ELF-1 (cell line): ENCODE measurements around the gene PCGF1.

Experiments
- DNase-seq: peaks from one replicate; pipeline ENCODE4 v3.0.0-alpha.2; 2016; ENCODE audit warnings: low read depth, low spot score

PCGF1 gene

DNA sequence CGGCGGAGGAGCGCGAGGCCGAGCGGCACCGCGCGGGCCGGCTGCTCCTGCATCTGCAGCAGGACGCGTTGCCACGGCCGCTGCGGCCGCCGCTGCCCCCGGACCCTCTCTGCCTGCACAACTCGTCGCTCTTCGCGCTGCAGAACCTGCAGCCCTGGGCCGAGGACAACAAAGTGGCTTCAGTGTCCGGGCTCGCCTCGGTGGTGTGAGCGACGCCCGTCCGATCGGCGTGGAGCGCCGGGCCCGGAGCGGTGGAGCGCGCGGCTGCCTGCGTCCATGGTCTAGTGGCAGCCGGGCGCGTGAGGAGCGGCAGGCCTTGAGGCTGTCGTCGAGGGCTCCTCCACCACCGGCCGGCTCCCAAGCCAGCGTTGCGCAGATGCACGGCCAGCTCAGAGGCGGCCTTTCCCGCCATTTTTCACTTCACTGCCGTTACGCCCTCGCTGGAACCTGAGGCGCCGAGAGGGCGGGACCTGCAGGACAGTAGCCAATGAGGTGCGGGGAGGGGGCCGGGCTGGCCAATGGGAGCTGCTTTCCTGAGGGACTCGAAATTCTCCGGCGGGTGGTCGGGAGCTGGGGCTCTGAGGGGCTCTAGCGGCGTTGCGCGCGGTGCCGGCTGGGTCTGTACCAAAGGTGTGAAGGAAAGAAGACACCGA lies 8.6 kb upstream of the PCGF1 start:
- peak; percentile 85 for DNase-seq

DNA sequence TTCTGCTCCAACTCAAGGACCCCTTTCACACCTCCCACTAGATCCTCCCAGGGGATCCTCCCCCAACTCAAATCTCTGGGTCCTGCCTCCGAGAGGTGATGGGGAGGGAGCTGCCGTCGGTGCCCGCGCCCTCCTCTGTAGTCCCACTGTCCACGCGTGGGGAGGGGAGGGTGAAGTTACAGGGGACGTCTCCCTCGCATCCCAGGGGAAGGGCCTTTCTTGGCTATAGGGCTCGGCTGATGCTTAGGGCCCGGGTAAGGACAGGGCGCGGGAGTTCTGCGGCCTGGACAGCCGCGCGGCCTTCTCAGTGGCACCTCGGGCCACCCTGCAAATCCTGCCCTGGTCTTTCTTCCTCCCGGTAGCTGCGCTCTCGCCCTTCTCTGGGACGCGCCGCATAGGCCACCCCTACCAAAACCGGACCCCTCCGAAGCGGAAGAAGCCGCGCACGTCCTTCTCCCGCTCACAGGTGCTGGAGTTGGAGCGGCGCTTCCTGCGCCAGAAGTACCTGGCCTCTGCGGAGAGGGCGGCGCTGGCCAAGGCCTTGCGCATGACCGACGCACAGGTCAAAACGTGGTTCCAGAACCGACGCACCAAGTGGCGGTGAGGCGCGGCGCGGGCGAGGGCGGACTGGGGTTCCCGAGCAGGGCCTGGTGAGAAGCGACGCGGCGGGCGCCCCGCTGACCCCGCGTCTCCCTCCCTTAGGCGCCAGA lies 7.9 kb upstream of the PCGF1 start:
- peak; percentile 70 for DNase-seq

DNA sequence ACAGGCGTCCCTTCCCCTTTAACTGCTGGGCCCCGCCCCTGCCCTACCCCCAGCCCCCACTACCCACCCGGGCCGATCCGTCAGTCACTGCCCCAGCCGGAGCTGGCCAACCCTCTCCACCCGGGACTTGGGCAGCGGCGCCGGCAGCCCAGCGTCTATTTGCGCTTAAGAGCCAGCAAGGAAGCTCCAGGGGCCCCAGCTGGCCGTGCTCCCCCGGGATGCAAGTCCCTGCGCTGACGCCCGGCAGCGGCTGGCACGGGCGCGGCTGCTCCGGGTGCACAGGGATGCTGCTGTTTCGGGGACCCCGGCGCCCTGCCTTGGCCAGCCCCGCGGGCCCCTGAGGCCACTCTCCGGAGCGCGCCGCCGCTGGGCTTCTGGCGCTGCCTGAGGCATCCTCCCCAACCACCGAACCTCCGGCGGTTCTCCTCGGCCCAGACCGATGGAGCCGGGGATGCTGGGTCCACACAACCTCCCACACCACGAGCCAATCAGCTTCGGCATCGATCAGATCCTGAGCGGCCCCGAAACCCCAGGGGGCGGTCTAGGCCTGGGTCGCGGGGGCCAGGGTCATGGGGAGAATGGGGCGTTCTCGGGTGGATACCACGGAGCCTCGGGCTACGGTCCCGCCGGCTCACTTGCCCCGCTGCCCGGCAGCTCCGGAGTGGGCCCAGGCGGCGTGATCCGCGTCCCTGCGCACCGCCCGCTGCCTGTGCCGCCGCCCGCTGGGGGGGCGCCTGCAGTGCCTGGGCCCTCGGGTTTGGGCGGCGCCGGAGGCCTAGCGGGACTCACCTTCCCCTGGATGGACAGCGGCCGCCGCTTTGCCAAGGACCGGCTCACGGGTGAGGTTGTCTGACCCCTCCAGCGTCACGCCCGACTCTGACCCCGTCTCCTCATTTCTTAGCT lies 7.1 kb upstream of the PCGF1 start, which contains the start of gene TLX2:
Gene TLX2, plus strand, starts transcription at position 83 of the 903 bp plus-strand sequence. Its CDS starts 357 bp downstream, at position 440.
- DNase-seq, result peak; percentile 34

DNA sequence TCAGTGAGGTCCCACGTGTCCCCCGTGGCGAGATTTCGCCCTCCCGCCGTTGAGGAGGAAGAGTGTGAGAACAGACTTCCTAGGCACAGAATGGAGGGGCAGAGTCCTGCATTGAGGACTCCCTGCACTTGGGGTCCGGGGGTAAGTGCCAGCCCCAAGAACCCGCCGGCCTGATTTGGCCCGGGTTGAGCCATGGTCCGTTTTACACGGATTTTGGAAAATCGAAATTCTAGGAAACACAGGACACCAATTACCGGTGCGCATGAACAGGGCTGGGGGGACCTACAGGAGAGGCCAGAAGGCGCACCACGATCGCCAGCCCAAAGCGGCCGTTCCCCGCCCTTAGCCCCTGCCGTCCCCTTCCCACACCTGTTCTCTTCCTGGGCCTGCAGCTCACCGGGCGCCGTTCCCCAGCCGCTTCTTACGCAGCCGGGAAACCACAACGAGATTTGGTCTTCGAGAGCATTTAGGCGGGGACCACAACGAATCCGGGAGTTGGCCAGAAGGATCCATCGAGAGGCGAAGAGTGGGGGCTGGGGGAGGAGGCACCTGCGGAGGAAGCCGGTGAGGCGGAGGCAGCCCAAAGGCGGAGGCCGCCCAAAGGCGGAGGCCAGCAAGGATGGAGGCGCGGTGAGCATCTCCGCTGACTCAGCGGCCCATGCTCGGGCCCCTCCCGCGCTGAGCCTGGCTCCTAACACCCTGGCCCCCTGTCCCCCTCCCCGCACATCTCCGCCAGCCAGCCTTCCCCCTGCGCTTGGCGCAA lies 6.3 kb upstream of the PCGF1 start:
- peak; percentile 45 for DNase-seq

DNA sequence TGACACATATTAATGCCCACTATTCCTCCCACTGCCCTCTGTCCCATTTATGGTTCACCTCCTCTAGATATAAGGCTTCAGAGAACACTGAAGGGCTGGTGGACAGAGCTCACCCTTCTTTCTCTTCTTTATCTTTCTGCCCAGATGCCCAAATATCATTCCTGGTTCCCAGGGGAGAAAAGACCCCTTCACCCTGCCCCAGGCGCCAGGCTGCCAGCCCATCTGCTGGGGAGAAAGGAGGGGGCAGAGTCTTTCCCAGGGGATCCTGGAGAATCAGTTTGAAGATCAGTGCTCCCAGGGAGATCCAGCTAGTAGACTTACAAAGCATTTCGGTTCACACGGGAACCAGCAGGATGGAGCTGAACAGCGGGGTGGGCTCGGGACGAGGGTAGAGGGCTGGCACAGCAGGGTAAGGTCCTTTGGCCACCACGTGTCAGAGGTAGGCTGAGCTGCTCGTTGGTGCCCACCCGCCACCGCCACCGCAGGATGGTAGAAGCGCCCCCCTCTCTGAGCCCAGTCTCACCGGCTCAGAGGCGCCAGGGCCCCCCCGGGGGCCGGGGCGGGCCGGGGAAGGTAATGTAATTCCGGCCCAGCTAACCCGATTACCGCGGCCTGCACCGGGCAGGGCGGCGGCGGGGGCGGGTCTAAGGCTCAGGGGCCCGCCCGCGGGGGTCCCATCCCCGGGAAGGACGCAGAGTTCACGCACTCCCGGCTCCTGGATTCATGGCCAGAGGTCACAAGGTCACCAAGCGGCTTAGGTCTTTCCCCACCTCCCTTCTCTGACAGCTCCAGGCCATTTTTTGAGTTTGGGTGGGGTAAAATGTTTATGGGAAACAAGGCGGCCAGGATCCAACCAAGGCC lies 5.5 kb upstream of the PCGF1 start:
- no peak for DNase-seq

DNA sequence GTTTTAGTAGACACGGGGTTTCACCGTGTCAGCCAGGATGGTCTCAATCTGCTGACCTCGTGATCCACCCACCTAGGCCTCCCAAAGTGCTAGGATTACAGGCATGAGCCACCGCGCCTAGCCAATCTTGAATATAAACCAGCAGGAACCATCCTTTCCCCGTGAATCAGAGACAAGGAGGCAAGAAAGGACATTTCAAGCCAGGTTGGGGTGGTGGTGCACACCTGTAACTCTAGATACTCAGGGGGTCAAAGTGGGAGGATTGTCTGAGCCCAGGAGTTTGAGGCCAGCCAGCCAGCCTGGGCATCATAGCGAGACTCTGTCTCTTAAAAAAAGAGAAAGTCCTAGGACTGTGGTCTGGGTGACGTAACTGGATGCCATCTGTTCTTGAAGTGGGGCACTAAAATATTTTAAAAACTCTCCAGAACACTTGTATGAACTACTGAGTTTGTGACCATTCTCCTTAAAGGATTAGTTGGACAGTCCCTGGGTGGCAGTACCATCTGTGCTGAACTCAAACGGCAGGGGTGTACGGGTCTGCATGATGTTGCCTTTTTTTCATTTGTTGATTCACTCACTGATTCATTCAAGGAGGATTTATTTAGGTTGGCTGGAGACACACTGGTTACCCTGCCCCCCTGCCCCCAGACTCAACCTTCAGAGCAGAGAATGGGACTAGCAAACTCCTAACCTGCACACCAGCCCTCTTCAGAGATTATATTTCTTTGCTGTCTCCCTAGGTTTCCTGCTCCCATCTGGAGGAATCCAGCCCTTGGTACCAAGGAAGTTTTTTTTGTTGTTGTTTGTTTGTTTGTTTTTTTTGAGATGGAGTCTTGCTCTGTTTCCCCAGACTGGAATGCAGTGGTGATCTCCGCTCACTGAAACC lies 3.9 kb upstream of the PCGF1 start:
- no peak for DNase-seq

DNA sequence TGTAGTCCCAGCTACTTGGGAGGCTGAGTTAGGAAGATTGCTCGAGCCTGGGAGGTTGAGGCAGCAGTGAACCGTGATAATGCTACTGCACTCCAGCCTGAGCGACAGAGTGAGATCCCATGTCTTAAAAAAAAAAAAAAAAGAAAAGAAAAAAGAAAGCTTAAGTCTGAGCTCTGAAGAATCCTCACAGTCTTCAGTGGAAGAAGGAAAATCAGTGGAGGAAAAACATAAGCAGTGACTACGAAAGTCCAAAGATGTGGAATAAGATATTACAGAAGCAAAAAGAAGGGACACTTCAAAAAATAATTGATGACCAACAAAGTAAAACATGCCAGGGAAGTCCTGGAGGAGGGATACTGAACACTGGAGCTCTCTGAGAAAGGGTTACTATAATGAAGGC lies 2.8 kb upstream of the PCGF1 start:
- DNase-seq, result no peak

DNA sequence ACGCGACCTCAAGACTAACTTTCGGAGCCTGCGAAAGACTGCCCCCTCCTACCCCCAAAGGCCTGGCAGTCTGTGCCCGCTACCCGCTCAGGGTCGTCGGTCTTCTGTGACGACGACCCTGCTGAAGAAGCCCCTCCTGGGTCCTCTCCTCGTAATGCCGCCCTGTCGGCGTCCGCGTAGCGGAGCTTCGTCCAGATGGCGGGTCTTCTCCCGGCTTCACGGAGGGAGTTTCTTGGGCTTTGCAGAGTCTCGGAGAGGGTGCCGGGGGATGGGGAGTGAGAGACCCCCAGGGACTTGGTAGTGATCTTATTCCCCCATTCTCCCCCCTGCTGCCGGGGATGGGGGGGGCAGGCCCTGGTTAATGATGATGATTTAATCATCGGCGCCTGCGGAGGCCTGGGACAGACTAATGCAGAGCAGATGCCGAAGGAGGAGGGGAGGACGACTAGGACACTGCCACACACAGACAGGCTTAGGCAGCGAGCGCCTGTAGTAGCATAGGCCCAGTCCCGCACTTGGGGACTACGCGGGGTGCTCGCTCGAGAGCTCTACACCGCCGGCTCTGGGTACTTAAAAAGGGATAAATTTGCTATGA lies 528 bp upstream of the PCGF1 start:
- no peak for DNase-seq

DNA sequence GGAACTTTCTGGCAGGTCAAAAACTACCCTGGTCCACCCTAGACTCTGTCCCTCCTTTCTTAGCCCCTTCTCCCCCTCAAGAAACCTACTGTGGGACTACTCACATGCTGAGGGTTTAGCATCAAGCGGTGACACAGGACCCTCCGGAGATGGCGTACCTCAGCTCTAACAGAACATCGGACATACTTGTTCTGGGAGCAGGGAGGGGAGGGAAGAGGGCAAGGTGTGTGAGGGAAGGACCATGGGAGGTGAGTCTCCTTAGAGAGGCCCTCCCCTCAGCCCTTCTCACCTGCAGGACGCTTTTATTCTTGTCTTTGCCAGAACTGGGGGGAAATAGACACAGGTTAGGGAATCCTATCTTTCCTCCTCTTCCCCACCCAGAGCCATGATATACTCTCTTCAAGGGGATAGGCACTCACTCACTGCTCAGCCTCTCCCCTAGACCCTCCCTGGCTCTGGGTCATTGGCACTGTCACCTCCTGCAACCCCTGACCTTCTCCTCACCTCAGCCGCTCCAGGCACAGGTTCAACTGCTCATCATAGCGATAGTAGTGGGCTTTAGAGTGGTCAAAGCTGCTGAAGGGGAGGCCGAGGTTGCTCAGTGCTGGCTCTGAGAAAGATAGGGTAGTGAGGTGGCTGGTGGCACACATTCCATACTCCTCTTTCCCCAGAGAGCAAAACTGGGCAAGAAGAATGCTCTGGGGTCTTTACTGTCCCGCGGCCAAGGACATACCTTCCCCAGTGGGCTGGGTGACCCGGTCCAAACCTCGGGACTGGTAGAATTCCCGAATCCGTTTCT lies 1.8 kb downstream of the PCGF1 start:
- no peak for DNase-seq

DNA sequence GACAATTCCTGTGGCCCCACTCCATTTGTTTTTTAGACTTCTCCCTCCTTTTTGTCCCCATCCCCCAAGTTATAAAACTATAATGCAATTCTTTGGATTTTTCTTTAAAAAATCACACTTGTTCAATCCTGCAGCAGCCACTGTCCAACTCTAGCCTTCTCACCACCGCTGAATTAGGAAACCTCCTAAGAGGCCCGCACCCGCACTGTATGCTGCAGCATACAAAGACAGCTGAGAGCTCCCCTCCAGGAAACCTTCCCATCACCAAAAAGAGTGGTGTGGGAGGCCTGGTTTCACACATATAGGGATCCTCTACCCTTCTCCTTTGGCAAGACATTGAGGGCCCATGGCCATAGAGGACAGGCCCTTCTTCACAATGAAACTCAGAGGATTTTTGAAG lies 2.9 kb downstream of the PCGF1 start:
- no peak for DNase-seq

DNA sequence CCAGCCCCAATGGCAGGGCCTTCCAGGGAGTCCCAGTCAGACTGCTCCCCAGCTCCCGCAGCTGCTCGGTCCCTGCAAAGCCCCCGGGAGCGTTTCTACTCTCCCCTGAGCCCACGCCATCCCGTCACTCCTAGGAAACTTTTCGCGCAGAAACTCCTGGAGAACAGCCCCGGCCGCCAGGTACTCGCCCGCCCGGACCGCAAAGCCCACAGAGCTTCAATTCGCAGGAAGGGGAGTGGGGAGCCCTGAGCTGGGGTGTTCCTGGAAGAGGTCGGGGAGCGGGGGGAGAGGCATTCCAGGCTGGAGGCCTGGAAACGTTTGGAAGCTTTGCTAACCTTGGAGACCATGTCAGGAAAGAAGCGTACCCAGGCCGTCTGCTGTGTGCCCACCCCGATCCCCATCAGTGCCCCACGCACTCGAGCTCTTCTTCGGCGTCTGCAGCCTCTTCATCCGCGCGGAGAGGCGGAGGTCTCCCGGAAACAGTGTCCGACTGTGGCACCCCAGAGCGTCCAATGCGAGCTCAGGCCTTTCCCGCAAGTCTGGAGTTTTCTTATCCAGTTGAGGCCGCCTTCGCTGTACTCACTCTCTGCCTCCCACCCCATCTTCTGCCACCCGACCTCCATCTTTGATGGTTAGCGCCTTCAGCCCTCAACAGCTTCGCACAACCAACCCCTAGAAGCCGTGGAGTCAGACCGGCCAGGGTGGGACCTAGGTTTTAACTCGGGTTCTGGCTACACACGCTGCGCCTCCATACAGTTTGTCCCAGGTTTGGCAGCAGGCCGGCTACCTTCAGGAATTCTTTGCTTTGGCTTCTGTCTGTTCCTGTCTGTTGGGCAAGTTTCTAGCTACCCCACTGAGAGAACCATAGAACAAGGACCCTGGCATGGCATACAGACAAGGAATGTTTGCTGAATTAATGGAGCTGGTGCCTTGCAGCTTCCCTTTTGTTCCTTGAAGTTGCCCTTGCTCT lies 3.7 kb downstream of the PCGF1 start:
- DNase-seq, result no peak

DNA sequence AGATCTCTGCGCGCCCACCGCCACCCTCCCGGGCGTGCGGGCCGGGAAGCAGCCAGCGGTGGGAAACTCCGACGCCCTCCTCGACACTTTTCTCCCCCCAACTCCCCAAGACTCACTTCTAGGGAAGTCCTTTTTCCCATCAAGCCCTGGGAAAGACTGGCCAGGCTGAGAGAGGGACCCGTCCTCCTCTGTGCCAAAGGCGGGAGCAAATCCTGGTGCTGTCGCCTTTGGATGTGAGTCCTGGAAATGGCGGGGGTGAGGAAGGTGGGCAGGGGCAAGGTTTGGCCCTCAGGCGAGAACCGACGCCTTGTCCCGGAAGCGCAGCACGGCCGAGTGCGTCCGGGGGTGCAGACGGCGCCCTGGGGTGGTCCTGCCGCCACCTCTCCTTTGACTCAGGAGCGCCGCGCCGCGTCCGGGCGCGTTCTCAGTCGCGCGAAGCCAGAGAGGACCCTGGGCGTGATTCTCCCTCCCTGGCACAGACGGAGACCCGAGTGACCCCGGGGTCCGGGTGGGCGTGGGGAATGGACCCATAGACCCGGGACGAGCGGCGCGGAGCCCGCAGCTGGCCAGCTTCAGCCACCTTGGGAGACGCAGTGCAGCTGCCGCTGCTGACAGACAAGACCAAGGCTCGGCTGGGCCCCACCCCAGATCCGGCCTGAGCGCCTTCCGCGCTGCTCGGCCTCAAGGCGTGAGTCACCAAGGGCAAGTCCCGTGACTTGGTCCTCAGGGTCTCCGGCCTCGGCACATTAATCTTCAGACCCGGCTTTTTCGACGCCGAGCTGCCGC lies 4.6 kb downstream of the PCGF1 start:
- DNase-seq, result peak; percentile 82

DNA sequence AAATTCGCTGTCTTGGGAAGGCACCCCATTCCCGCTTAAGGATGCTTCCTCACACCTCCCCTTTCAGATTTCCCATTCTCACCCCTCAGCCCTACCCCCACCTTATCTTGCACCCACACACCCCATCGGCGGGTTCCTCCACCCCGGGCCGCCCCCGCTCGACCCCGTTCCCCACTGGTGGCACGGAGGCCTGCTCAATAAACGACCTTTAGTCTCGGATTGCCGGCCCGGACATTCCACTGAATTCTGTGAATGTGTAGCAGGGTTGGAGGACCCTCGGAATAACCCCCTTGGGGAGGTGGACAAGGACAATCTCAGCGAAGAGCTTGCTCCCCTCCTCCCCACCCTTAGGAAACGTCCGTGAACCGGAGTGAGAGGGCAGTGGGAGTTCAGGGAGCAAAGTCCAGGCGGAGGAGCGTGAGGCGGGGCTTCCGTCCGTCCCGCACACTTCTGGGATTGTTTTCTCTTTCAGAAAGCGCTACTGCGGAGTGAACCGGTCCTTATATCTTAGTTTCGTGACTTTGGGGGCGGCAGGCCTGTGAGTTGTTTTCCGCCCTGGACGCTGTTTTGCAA lies 5.3 kb downstream of the PCGF1 start:
- peak; percentile 29 for DNase-seq

DNA sequence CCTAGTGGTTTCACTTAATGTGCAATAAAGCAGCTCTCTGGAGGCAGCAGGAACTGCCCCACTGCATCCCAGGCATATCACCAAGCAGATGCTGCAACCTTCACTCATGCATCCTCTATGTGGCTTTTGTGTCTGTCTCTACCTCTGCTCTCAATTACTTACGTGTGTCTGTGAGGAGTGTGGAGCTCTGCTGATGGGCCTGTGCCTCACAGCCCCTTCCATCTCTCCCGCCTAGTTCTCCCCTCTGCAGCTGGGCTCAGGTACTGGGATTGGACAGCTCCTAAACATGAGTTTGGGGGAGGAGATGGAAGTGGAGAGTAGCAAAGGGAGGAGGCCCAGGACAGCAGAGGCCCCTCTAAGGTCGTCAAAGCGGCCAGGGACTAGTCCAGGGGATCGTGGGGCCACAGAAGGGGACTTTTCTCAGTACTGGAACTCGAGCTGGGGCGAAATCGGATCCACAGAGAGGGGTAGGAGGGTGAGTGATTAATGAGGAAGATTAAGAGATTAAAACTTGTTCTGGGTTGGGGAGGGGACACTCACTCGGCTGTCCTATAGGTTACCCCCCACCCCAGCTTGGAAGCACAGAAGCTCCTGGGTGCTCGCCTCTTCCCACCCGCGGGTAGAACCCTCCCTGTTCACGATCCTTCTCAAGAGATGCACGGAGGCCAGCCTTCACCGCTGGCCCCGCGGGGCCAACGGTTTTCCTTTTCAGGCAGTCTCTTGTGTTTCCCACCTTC lies 6.0 kb downstream of the PCGF1 start:
- peak; percentile 10 for DNase-seq

DNA sequence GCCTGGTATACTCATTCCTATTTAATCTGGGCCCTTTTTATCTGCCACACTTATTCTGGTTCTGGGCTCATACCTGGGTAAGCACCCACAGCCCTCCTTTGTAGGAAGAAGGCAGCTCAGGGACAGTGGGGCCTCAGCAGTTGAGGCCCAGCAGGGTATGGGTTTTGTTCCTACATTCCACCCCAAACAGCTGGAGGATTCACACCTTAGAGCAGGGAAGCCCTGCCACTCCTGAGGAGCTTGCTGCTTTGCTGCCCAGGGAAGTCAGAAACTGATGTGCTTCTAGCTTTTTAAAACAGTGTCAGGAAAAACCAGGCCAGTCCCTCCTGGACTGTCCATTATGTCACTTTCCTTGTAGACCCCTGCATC lies 6.9 kb downstream of the PCGF1 start:
- no peak for DNase-seq
